ENCODE results near the gene ADAMTS17.

Gene ADAMTS17

GRCh38 chr15:100038736-100039135 lies 303.0 kb downstream of the ADAMTS17 start:
- no peak for DNase-seq

GRCh38 chr15:100037901-100038300 lies 303.9 kb downstream of the ADAMTS17 start:
- no peak for DNase-seq

DNA sequence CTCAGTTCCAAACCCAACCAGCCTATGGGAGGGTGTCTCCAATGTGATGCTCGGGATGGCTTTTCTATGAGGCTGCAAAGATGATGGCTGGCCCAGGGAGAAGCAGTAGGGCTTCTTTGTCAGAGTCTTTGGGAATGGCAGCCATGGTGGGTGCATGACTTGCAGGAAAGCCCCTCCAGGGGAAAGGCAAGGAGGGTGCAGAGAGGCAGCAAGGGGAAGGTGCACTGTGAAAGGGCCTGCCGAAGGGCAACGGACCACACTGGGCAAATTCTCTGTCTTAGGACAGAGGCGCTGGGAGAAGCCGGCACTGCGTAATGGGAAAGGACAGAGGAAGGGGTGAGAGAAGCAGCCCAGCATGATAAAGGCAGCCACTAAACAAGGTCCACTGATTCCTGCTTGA lies 305.8 kb downstream of the ADAMTS17 start:
- no peak for DNase-seq

DNA sequence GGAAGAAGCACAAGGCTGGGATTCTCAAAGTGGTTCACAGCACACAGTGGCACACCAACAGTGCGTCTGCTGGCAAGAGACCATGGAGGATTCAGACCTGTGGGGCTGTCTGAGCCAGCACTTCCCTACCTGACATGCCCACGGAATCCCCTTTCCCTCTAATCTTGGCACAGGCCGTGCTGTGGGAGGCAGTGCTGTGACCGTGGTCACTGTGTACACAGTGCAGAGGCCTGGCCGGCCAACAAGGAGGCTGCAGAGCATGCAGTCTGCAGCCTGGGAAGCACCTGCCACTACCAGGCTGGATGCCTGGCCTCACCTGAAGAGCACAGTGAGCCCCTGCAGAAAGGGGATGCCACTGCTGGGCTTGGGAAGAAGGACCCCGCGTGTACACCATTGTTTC lies 307.6 kb downstream of the ADAMTS17 start:
- DNase-seq = no peak

DNA sequence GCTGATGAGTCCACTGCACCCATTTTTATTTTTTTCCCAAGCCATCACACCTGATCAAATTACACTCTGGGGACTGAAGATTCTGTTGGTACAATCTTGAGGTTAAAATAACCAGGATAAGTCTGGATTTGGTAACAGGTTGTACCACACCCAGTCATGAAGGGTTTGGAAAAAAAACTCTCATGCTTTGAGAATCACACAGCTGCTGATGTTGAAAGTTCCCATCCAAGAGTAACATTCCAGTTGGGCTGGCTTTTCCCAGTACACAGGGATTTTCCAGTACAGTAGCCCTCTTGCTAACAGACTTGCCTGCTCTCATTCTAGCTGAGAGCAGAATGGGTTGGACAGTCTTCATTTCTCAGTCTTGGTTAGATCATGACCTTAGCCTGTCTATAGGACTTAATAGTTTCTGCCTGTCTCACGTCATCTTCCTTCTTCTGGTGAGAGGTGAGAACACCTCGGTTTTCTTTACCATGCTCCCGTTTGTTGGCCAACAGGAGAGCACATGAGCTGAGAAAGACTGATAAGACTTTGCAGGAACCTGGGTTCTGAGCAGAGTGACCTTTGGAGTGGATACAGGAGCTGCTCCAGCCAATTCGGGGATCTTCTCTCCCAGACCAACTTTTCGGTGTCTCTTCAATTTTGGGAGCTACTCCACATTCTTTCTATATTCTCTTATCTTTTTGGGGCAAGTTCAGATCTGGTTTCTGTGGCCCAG lies 308.5 kb downstream of the ADAMTS17 start:
- DNase-seq = no peak

- no peak for DNase-seq
Measured at GRCh38 chr15:100032358-100033085, 309.3 kb downstream of the ADAMTS17 start.

- DNase-seq = no peak
Measured at GRCh38 chr15:100031665-100032357, 310.0 kb downstream of the ADAMTS17 start.

DNA sequence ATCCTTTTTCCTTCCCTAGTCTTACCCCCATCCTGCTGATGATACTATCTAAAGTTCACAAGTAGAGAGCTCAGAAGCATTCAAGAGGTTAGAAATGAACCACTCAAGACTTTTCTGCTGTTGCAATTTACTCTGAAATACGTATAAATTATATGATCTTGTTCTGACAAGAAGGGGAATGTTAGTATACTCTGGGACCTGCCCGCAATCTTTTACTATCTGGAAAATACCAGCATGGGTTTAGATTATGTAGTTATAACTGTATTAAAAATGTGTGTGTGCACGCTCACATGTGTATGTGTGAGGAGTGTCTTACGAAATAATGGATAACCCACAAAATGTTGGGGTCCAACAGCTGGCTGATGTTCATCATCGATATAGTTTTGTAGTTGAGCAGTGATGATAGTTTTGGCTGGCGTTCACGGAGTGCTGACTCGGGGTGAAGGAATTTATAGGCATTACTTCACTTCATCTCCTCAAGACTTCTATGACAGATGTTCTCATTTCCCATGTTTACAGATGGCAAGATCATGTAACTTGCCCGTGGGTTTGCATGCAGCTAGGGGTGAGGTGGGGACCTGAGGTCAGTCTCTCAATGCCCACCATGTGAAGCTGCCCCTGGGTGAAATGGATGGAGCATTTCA lies 311.1 kb downstream of the ADAMTS17 start:
- no peak for DNase-seq

DNA sequence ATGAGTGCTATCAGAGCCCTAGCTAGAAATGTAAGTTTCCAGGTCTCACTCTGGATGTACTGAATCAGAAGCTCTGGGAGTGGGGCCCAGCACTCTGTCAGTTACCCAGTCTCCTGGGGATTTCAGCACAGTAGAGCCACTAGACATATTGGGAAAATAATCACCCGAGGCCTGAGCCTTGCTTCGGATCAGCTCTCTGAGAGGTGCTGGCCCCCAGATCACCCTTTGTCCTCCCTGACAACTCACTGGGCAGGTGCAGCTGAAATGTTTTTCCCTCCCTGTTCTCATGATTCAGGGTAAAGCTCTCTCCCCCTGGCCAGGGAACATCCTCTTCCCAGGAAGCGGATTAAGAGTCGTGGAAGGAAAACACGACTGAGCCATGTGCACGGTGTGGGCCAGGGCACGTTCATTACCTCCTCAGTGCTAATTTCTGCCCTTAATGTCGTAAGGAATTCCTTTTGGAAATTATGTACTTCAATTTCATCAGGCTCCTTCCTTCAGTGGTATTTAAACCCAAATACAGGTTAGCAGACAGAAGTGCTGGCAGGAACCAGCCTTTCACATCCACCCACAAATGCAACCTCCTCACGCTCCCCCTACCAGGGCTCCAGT lies 311.8 kb downstream of the ADAMTS17 start:
- DNase-seq = no peak

DNA sequence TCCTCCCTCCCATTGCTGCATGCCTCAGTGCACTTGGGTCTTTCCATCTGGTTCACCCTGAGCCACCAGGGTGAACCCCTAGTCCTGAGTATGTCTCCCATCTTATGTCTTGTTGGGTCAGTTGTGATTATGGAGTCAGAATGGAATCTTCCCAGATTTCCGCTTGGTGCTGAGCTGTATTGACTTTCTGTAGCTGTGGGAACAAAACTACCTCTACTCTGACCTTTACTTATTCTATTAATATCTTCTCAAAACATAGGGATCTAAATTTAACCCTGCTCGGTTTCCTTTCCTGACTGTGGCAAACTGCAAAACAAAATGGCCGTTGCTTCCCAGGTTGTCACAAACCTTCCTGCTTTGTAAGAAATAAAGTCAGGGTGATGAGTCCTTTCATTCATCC lies 312.7 kb downstream of the ADAMTS17 start:
- DNase-seq = no peak

GRCh38 chr15:100026041-100026440 lies 315.7 kb downstream of the ADAMTS17 start:
- DNase-seq = no peak

DNA sequence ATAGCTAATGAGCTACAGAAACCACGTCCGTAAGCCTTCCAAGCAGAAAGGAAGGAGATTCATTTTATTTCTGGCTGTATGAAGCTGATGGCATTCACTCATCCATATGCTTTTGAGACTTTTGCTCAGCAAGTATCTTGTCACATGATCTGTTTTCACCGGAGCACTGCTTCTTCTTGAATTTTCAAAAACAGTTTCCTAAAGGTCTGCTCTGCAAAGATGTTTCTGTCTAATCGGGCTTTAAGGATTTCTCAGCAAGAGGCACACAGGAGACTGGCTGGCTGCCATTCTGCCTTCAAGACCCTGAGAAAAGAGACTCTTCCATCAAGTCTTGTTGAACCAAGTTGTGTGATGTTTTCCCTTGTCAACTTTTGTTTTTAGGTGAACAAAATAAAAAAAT lies 319.0 kb downstream of the ADAMTS17 start:
- no peak for DNase-seq

DNA sequence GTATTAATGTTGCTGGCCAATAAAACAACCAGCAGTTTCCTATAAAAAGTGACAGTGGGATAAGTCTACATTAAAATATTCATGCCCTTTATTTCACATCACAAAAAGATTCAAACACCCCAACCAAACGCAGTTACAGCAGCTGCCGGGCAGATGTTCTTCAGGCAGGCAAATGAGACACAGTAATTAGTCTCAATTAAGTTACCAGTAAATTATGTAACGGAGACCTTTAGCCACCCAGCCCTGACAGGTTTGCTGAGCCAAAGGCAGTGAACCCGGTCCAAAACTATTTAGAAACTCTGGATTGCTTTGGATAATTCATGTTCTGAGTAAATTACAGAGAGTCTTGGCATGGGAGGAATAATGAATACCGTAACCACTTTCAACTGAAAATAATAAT lies 319.4 kb downstream of the ADAMTS17 start:
- no peak for DNase-seq

- no peak for DNase-seq
Measured at GRCh38 chr15:100021653-100022052, 320.1 kb downstream of the ADAMTS17 start.

GRCh38 chr15:100020614-100021013 lies 321.2 kb downstream of the ADAMTS17 start:
- no peak for DNase-seq

DNA sequence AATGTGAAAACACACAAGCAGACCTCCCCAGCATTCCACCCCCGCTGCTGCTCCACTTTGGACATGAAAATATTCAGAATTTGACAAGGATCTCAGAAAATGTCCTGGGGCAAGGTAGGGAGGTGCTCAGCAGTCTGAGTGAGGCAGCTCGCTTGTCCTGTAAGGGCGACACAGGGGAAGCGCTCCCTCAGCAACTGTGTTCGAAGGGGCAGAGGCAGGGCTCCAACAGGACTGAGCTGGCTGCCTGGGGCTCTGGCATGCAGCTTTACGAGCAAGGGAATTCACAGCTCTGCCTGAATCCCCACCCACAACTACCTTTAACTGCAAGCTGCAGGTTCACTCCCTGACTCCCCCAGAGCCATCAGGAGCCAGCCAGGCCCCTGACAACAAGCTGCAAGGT lies 321.6 kb downstream of the ADAMTS17 start:
- no peak for DNase-seq

- DNase-seq = no peak
Measured at GRCh38 chr15:100019601-100020000, 322.2 kb downstream of the ADAMTS17 start.

- DNase-seq = no peak
Measured at GRCh38 chr15:100018191-100018590, 323.6 kb downstream of the ADAMTS17 start.

GRCh38 chr15:100017140-100017539 lies 324.6 kb downstream of the ADAMTS17 start:
- DNase-seq = no peak

DNA sequence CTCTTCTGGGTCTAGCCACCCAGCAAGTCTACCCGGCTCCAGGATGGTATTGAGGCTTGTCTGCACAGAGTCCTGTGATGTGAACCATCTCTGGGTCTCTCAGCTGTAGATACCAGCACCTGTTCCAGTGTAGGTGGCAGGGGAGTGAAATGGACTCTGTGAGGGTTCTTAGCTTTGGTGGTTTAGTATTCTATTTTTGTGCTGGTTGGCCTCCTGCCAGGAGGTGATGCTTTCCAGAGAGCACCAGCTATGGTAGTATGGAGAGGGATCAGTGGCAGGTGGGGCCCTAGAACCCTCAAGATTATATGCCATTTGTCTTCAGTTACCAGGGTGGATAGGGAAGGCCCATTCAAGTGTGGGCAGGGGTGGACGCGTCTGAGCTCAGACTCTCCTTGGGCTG lies 325.1 kb downstream of the ADAMTS17 start:
- no peak for DNase-seq

DNA sequence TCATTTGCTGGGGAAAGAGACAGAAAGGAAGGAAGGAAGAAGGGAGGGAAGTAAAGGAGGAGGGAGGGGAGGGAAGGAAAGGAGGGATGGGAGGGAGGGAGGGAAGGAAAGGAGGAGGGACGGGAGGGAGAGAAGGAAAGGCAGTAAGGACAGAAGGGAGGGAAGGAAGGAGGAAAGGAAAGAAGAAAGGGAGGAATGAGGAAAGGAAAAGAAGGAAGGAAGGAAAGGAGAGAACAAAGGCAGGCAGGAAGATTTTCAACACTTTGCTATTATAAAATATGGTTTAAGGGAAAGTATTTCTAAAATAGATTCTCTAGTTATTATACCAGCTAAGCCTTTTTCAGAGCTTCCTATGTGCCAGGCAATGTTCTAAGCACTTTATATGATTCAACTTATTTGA lies 330.5 kb downstream of the ADAMTS17 start:
- DNase-seq = no peak

DNA sequence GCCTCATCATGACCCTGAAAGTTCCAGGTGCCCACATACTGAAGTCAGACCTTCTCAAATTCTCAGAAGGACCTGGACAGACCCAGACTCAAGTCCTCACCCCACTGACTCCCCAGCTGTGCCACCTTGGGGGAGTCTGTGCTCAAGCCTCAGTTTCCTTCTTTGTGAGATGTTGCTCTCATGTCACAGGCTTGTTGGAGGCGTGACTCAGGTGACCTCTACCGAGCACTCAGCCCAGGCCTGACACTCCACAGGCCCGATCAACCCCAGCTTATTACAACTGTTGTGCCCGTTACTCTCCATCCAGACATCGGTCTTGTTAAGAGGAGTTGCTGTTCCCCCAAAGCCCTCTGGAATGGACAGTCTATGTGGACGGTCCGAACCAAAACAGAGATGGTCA lies 332.4 kb downstream of the ADAMTS17 start:
- DNase-seq = no peak

DNA sequence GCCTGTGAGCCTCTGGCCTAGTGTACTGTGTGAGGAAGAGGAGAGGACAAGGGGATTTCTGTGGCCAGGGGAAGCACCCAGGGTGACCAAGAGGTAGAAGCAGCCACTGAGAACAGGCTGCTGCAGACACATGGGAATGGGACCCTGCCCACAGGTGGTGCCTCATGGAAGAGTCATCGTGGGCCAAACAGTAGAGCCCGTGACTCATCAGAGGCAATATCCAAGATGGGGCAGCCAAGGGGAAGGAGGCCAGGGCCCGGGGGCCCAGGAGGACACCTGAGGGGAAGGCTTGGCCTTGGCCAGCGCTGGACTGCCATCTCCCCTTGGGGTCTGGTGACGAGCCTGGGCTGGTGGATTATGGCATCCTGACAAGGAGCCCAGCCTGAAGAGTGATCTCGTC lies 333.5 kb downstream of the ADAMTS17 start:
- DNase-seq = no peak

All from hematopoietic multipotent progenitor cell treated with erythropoietin and hydrocortisone succinate and interleukin-3 and kit ligand, for 6 days (in vitro differentiated cells).